ENCODE measurements around the gene LETMD1. TPM values are rescaled to one million over a fixed set of nuclear protein-coding genes. Genes with fewer than 3 reads are reported as not detected.
A peak's percentile ranks its signal among the peaks of the same experiment; 100 is the strongest.
"Not testable (repeated sequence)": the region's sequence is repeated elsewhere in the genome, so short reads cannot be mapped to it uniquely, and the experiment has no call there.

Gene LETMD1
- total RNA-seq, 2 experiments from 2014 or later, result 53.9 to 103 TPM

- Histone ChIP-seq H3K79me2 (ENCODE audit: insufficient read depth, low read depth, low read length) (peaks cover 8% of the 10 kb centered on the region; the same call in 1 of the 2 replicates), H3K9me3 (ENCODE audit: low read length) (no peaks in the 10 kb centered on the region), H2AFZ (ENCODE audit: low read length) (no peak overlapping the region), H4K20me1 (ENCODE audit: insufficient read depth, low read length) (no peaks in the 10 kb centered on the region), H3K36me3 (ENCODE audit: insufficient read depth, low read length) (peaks cover 31% of the 10 kb centered on the region), H3K9me2 (ENCODE audit: insufficient read depth, low read length) (no peaks in the 10 kb centered on the region), H3K4me3 (ENCODE audit: low read depth, low read length, poor library complexity, severe bottlenecking) (no peak overlapping the region), H3K4me1 (ENCODE audit: insufficient read depth, low read length, poor library complexity, severe bottlenecking) (peaks cover 33% of the 10 kb centered on the region), H3K27ac (ENCODE audit: low read depth, low read length, poor library complexity, severe bottlenecking) (no peak overlapping the region), H3K4me2 (ENCODE audit: low read length) (peak overlapping the region; percentile 64; the same call in 1 of the 2 replicates)
- TF ChIP-seq CTCF (conservative IDR thresholded peaks at IDR 0.05; ENCODE audit: low read length), result no peak
- no peak for TF ChIP-seq EZH2phosphoT487 (IDR thresholded peaks at IDR 0.05; ENCODE audit: borderline replicate concordance, low read depth, low read length)
- BruUV-seq (replicated peaks), result no TSS peak
- ChIA-PET CTCF (ENCODE audit: unreplicated experiment) (interaction anchor here (0.7 kb wide), 1 partner anchor 265 kb away, joined by 3 read pairs; no protein-coding TSS in a partner anchor), POLR2A (interaction anchor here (0.6 to 0.7 kb wide), 6 partner anchors 10 to 145 kb away, joined by 3 to 7 read pairs (median 4); no protein-coding TSS in a partner anchor)
- intact Hi-C loops (cut with micrococcal nuclease; ENCODE audit: unreplicated experiment), result no loop called here
- DNase-seq (ENCODE audit: low spot score), result no peak
Observed at GRCh38 chr12:51076236-51076930, 28.3 kb downstream of the LETMD1 start.

GRCh38 chr12:51077930-51078329 lies 29.8 kb downstream of the LETMD1 start:
- peak overlapping the region; percentile 52 for H3K4me3 ChIP-seq (ENCODE audit: low read depth, low read length, poor library complexity, severe bottlenecking)
- H3K9me2 ChIP-seq (ENCODE audit: insufficient read depth, low read length), result no peaks in the 10 kb centered on the region
- peak overlapping the region; percentile 70 for H3K27ac ChIP-seq (ENCODE audit: low read depth, low read length, poor library complexity, severe bottlenecking)
- DNase-seq (ENCODE audit: low spot score), result peak; percentile 13
- ChIA-PET POLR2A (interaction anchor here (0.6 to 1.2 kb wide), 2 partner anchors 11 to 46 kb away, joined by 3 read pairs; no protein-coding TSS in a partner anchor), CTCF (ENCODE audit: unreplicated experiment) (interaction anchor here (0.5 kb wide), 1 partner anchor 198 kb away, joined by 3 read pairs; no protein-coding TSS in a partner anchor)
- peak overlapping the region; percentile 64 for H3K4me2 ChIP-seq (ENCODE audit: low read length)
- H2AFZ ChIP-seq (ENCODE audit: low read length), result peak overlapping the region; percentile 55; the same call in 1 of the 2 replicates
- H3K4me1 ChIP-seq (ENCODE audit: insufficient read depth, low read length, poor library complexity, severe bottlenecking), result peaks cover 46% of the 10 kb centered on the region
- TF ChIP-seq EZH2phosphoT487 (IDR thresholded peaks at IDR 0.05; ENCODE audit: borderline replicate concordance, low read depth, low read length), result no peak
- no peak for TF ChIP-seq CTCF (conservative IDR thresholded peaks at IDR 0.05; ENCODE audit: low read length)
- no peaks in the 10 kb centered on the region for H3K9me3 ChIP-seq (ENCODE audit: low read length)
- intact Hi-C loops (cut with micrococcal nuclease; ENCODE audit: unreplicated experiment), result no loop called here
- H3K79me2 ChIP-seq (ENCODE audit: insufficient read depth, low read depth, low read length), result peaks cover 23% of the 10 kb centered on the region; the same call in 1 of the 2 replicates
- BruUV-seq (replicated peaks), result no TSS peak
- H4K20me1 ChIP-seq (ENCODE audit: insufficient read depth, low read length), result no peaks in the 10 kb centered on the region
- H3K36me3 ChIP-seq (ENCODE audit: insufficient read depth, low read length), result peaks cover 18% of the 10 kb centered on the region

- ChIA-PET POLR2A (interaction anchor here (0.6 to 1.2 kb wide), 3 partner anchors 12 to 45 kb away, joined by 3 read pairs; no protein-coding TSS in a partner anchor), CTCF (ENCODE audit: unreplicated experiment) (interaction anchor here (0.5 kb wide), 1 partner anchor 198 kb away, joined by 3 read pairs; no protein-coding TSS in a partner anchor)
- Histone ChIP-seq H3K36me3 (ENCODE audit: insufficient read depth, low read length) (peaks cover 14% of the 10 kb centered on the region), H3K4me2 (ENCODE audit: low read length) (peak overlapping the region; percentile 64), H3K4me1 (ENCODE audit: insufficient read depth, low read length, poor library complexity, severe bottlenecking) (peaks cover 46% of the 10 kb centered on the region), H3K79me2 (ENCODE audit: insufficient read depth, low read depth, low read length) (peaks cover 23% of the 10 kb centered on the region; the same call in 1 of the 2 replicates), H3K27ac (ENCODE audit: low read depth, low read length, poor library complexity, severe bottlenecking) (peak overlapping the region; percentile 70), H2AFZ (ENCODE audit: low read length) (peak overlapping the region; percentile 55; the same call in 1 of the 2 replicates), H3K4me3 (ENCODE audit: low read depth, low read length, poor library complexity, severe bottlenecking) (peak overlapping the region; percentile 52)
- DNase-seq (ENCODE audit: low spot score); H4K20me1 ChIP-seq (ENCODE audit: insufficient read depth, low read length); H3K9me3 ChIP-seq (ENCODE audit: low read length); H3K9me2 ChIP-seq (ENCODE audit: insufficient read depth, low read length); BruUV-seq (replicated peaks); intact Hi-C loops (cut with micrococcal nuclease; ENCODE audit: unreplicated experiment): not testable (repeated sequence)
Observed at GRCh38 chr12:51078346-51078745, 30.2 kb downstream of the LETMD1 start.

DNA sequence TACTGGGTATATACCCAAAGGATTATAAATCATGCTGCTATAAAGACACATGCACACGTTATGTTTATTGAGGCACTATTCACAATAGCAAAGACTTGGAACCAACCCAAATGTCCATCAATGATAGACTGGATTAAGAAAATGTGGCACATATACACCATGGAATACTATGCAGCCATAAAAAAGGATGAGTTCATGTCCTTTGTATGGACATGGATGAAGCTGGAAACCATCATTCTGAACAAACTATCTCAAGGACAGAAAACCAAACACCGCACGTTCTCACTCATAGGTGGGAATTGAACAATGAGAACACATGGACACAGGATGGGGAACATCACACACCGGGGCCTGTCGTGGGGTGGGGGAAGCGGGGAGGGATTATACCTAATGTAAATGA lies 30.7 kb downstream of the LETMD1 start:
- CTCF ChIA-PET (ENCODE audit: unreplicated experiment); H2AFZ ChIP-seq (ENCODE audit: low read length); H3K4me2 ChIP-seq (ENCODE audit: low read length); BruUV-seq (replicated peaks); H3K9me2 ChIP-seq (ENCODE audit: insufficient read depth, low read length); intact Hi-C loops (cut with micrococcal nuclease; ENCODE audit: unreplicated experiment); H3K36me3 ChIP-seq (ENCODE audit: insufficient read depth, low read length); H4K20me1 ChIP-seq (ENCODE audit: insufficient read depth, low read length); H3K4me3 ChIP-seq (ENCODE audit: low read depth, low read length, poor library complexity, severe bottlenecking); H3K9me3 ChIP-seq (ENCODE audit: low read length); H3K27ac ChIP-seq (ENCODE audit: low read depth, low read length, poor library complexity, severe bottlenecking); DNase-seq (ENCODE audit: low spot score): not testable (repeated sequence)
- H3K79me2 ChIP-seq (ENCODE audit: insufficient read depth, low read depth, low read length), result peaks cover 23% of the 10 kb centered on the region; the same call in 1 of the 2 replicates
- POLR2A ChIA-PET, result interaction anchor here (0.7 to 1.2 kb wide), 3 partner anchors 12 to 222 kb away, joined by 3 read pairs; no protein-coding TSS in a partner anchor
- H3K4me1 ChIP-seq (ENCODE audit: insufficient read depth, low read length, poor library complexity, severe bottlenecking), result peaks cover 46% of the 10 kb centered on the region
